NOMO-1 treated with dmso at 0.1 percent for 144 hours (cell line): ENCODE measurements around the gene BCL2.

Source experiments
- DNase-seq: peaks from one replicate; lab custom pipeline; 2025; ENCODE audit not compliant: unreplicated experiment; lab: John Stamatoyannopoulos, UW

BCL2 gene

GRCh38 chr18:63146828-63147409 lies 172.7 kb downstream of the BCL2 start:
- no peak for DNase-seq

- no peak for DNase-seq
These were observed 173.6 kb downstream of the BCL2 start for GRCh38 chr18:63145851-63146555.

- DNase-seq = no peak
These were observed 174.3 kb downstream of the BCL2 start for GRCh38 chr18:63145166-63145850.

GRCh38 chr18:63144748-63145147 lies 174.8 kb downstream of the BCL2 start:
- DNase-seq = no peak

GRCh38 chr18:63143330-63143771 lies 176.2 kb downstream of the BCL2 start:
- DNase-seq = no peak

- no peak for DNase-seq
These were observed 176.9 kb downstream of the BCL2 start for GRCh38 chr18:63142594-63143225.

- peak; percentile 68 for DNase-seq
These were observed 177.8 kb downstream of the BCL2 start for GRCh38 chr18:63141778-63142176.

GRCh38 chr18:63140997-63141777 lies 178.4 kb downstream of the BCL2 start:
- DNase-seq = no peak

- no peak for DNase-seq
These were observed 179.5 kb downstream of the BCL2 start for GRCh38 chr18:63140038-63140450.

GRCh38 chr18:63138436-63139340 lies 180.9 kb downstream of the BCL2 start:
- DNase-seq = no peak

GRCh38 chr18:63137999-63138435 lies 181.6 kb downstream of the BCL2 start:
- DNase-seq = no peak

- DNase-seq = no peak
These were observed 184.5 kb downstream of the BCL2 start for GRCh38 chr18:63135101-63135500.

GRCh38 chr18:63132819-63133200 lies 186.8 kb downstream of the BCL2 start:
- no peak for DNase-seq

GRCh38 chr18:63131959-63132818 lies 187.4 kb downstream of the BCL2 start:
- no peak for DNase-seq

GRCh38 chr18:63131106-63131958 lies 188.2 kb downstream of the BCL2 start:
- no peak for DNase-seq

GRCh38 chr18:63130176-63130575 lies 189.4 kb downstream of the BCL2 start:
- no peak for DNase-seq

- DNase-seq = no peak
These were observed 191.2 kb downstream of the BCL2 start for GRCh38 chr18:63128237-63128974.
